GM18873 (cell line): ENCODE results near the gene SMCHD1.
"Not testable (repeated sequence)": the region's sequence is repeated elsewhere in the genome, so short reads cannot be mapped to it uniquely, and the experiment has no call there.

Experiments
- ATAC-seq: cut with Tn5 transposase; IDR thresholded peaks from one replicate; pipeline ENCODE4 v1.9.1; 2021; ENCODE audit warnings: mild to moderate bottlenecking, moderate library complexity, moderate number of reproducible peaks; ENCODE audit not compliant: unreplicated experiment, low FRiP score

The SMCHD1 gene

DNA sequence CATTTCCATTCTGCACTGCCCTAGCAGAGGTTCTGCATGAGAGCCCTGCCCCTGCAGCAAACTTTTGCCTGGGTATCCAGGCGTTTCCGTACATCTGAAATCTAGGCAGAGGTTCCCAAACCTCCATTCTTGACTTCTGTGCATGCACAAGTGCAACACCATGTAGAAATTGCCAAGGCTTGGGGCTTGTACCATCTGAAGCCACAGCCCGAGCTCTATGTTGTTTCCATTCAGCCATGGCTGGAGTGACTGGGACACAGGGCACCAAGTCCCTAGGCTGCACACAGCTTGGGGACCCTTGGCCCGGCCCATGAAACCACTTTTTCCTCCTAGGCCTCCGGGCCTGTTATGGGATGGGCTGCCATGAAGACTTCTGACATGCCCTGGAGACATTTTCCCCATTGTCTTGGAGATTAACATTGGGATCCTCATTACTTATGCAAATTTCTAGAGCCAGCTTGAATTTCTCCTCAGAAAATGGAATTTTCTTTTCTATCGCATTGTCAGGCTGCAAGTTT, 154.2 kb downstream of the SMCHD1 start:
- ATAC-seq, result not testable (repeated sequence)

DNA sequence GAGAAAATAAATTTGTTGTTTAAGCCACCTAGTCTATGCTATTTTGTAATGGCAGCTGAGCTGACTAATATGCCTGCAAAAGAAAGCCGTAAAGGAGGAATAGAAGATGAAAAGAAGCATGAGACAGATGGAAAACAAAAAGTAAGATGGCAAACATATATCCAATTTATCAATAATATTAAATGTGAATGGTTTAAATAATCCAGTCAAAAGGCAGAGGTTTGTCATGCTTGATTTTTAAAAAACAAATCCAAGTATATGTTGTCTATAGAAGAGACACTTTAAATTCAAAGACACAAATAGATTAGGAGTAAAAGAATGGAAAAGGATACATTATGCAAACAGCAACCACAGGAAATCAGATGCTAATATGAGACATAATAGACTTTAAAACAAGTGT, 155.9 kb downstream of the SMCHD1 start:
- no peak for ATAC-seq

DNA sequence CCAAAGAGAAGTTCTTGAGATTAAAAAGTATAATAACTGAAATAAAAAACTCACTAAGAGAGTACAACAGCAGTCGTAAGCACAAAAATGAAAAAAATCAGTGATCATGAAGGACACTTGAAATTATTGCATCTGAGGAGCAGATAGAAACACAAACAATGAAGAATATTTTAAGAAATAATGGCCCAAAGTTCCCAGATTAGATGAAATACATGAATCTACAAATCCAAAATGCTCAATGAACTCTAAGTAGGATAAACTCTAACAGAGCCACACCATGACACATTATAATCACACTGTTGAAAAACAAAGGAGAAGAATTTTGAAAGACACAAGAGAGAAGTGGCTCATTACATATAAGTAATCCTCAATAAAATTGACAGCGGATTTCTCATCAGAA, 159.4 kb downstream of the SMCHD1 start:
- no peak for ATAC-seq

DNA sequence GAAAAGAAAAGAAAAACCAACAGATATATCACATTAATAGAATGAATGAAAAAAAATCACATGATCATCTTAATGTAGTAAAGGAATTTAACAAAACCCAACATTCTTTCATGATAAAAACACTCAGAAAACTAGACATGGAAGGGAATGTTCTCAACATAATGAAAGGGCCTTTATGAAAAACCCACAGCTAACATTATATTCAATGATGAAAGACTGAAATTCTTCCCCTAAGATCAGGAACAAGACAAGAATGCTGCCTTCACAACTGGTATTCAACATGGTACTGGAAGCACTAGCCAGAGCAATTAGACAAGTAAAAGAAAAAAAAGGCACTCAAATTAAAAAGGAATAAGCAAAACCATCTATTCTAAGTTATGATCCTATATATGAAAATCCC, 162.8 kb downstream of the SMCHD1 start:
- ATAC-seq, result no peak

DNA sequence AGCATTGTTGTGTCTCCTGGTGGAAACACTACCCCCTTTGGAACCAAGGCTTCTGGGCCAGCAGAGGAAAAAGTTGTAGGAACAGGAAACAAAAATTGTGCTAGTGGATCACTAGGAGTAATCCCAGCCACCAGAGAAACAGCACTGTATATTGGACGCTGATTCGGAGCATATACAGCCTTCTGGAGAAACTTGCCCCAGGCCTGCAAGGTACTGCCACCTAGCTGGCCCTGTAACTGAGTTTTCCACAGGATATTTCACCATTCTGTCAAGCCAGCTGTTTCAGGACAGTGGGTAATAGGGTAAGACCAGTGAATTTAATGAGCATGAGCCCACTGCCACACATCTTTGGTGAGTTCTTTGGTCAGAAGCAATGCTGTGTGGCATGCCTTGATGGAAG, 166.2 kb downstream of the SMCHD1 start:
- ATAC-seq, result no peak

DNA sequence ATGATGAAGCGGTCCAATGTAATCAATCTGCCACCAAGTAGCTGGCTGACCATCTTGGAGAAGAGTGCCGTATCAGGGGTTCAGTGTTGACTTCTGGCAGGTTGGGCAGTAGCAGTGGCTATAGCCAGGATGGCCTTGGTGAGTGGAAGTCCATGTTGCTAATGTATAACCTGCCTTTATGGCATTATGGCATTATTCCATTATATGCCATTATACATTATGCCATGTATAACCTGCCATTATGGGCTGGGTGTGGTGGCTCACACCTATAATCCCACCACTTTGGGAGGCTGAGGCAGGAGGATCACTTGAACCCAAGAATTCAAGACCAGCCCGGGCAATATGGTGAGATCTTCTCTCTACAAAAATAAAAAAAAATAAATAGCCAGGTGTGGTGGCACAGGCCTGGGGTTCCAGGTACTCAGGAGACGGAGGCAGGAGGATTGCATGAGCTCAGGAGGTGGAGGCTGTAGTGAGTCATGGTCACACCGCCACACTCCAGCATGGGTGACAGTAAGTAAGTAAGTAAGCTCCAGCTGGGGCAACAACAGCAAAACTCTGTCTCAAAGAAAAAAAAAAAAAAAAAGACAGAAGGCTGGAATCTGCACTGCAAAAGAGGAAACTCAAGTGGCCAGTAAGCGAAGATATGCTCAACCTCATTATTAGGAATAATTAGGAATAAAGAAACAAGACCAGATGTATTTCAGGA, 166.8 kb downstream of the SMCHD1 start:
- ATAC-seq, result no peak

DNA sequence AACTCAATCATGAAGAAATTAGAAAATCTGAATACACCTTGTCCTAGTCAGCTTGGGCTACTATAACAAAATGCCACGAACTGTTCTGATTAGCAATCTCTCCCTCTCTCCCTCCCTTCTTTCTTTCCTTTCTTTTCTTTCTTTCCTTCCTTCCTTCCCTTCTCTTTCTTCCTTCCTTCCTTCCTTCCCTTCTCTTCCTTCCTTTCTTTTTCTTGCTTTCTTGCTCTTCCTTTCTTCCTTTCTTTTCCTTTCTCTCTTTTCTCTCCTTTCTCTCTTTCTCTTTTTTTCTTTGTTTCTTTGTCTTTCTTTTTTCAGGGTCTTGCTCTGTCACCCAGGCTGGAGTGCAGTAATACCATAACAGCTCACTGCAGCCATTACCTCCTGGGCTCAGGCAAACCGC, 167.7 kb downstream of the SMCHD1 start:
- no peak for ATAC-seq

DNA sequence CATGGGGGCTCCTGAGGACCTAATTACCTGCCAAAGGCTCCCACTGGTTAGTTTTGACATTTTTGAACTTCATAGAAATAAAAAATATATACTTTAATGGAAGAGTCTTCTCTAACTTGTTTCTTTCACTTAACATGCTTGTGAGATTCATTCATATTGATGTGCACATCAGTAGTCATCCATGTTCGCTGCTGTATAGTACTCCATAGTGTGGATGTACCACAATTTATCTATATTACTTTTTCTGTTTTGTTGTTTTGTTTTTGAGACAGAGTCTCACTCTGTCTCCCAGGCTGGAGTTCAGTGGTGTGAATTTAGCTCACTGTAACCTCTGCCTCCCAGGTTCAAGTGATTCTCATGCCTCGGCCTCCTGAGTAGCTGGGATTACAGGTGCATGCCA, 168.4 kb downstream of the SMCHD1 start:
- ATAC-seq, result no peak

DNA sequence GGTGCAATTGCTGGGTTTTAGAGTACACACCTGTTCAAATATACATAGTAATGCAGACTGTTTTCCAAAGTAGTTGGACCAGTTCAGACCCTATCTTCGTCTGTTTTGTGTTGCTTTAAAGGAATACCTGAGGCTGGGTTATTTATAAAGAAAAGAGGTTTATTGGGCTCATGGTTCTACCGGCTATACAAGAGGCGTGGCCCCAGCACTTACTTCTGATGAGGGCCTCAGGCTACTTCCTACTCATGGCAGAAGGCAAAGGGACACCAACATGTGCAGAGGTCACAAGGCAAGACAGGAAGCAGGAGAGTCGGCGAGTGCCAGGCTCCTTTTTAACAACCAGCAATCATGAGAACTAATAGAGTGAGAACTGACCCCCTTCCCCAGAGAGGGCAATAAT, 169.3 kb downstream of the SMCHD1 start:
- no peak for ATAC-seq

DNA sequence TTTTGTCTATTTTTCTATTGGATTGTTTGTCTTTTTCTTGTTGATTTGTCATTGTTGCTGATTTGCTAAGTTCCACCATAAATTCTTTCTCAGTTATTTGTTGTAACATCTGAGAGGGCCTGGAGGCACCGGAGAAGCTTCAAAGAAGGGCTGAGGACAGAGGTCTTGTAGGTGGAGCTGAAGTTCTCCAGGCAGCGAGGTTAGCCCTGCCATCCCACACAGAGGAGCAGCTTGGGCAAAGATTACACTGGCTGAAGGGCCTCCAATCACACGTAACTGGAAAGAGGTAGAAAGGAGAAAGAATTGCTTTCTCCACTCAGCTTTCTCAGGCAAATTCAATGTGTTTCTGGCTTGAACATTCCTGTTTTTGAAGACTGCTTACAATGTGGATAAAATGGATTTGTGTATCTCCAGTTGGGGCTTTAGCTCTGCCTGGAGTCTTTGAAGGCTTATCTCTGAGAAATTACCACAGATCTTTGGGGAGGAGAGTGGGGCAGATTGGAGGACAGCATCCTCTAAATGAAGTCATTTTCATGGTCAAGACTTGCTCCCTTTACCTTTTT, 170.2 kb downstream of the SMCHD1 start:
- ATAC-seq, result no peak

DNA sequence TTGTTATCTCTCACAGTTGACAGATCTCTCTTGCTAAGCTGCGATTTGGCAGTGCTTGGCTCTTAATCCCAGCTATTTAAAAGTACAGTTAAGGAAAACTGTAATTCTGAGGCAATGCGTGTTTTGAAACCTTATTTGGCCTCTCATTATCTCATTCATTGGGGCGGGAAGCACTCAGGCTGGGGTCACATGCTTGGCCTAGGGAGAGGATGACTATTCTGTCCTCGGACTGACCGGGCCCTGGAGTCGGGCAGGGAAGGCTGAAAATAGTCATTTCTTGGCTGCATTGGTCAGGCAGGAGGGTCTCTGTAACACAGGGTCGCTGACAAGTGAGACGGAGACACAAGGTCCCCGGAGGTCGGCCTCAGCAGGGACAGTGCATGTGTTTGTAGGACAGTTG, 171.1 kb downstream of the SMCHD1 start:
- ATAC-seq, result no peak

DNA sequence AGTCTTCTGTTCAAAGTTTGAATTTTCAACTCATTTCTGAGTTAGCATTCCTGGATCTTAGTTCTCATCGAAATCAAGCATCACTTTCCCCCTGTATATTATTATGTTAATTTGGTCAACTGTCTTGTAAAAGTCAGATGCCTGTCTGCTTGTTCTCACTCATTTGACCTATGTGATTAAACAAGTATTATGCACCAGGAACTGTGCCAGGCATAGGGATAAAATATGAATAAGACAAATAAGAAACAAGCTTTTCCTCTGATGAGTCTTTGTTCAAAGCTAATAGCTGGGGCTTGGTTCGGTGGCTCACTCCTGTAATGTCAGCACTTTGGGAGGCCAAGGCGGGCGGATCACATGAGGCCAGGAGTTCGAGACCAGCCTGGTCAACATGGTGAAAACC, 171.5 kb downstream of the SMCHD1 start:
- ATAC-seq, result no peak

DNA sequence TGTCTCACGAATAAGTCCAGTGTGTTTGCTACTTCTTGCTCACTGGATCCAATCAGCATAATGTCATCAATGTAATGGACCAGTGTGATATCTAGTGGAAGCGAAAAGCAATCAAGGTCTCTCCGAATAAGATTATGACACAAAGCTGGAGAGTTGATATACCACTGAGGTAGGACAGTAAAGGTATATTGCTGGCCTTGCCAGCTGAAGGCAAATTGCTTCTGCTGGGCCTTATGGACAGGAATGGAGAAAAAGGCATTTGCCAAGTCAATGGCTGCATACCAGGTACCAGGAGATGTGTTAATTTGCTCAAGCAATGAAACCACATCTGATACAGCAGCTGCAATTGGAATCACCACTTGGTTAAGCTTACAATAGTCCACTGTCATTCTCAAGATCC, 180.6 kb downstream of the SMCHD1 start:
- ATAC-seq, result not testable (repeated sequence)

DNA sequence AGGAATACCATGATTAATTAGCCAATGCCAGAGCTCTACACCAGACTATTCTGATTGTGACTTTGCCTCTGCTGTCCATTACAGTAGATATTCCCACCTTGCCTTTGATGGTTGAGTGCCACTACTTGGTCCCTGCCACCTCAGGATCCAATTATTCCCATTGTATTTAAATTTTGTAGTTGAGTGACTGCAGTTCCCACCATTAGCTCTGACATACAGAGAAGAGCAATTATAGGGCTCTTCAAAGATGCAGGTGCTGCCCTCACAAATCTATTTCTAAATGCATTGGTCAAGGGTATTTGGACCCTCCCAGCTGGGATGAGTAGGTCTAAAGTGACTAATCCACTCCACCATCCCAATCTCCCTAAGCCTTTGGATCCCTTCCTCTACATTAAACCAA, 181.8 kb downstream of the SMCHD1 start:
- not testable (repeated sequence) for ATAC-seq

DNA sequence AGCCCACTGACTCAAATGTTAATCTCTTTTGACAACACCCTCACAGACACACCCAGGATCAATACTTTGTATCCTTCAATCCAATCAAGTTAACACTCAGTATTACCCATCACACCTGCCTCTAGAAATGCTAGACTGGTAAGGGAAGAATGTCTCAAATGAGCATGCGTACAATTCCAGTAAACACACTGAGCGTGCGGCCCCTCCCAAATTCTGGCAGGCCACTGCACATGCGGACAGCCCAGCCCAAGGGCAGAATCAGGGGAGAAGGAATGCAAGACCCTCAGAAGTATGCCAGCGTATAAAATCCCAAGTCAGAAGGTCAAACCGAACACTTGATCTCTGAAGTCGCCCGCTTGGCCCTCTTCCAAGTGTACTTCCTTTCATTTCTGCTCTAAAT, 183.7 kb downstream of the SMCHD1 start:
- no peak for ATAC-seq

DNA sequence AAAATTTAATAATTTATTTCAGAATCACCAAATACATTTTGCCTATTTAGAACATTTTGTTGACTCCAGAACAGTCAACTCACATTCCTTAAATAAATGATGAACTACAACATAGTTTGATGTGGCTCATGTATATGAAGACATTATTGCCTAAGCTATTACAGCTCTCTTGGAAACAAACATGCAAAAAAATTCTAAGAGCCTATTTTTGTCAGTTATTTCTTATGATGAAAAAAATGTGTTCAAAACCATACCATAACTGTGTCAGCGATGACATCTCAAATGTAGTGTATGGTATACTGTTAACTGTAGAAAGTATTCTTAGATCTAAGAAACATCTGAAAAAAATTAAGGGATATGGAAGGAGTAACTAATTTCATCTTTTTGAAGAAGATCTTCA, 185.0 kb downstream of the SMCHD1 start:
- ATAC-seq, result no peak

DNA sequence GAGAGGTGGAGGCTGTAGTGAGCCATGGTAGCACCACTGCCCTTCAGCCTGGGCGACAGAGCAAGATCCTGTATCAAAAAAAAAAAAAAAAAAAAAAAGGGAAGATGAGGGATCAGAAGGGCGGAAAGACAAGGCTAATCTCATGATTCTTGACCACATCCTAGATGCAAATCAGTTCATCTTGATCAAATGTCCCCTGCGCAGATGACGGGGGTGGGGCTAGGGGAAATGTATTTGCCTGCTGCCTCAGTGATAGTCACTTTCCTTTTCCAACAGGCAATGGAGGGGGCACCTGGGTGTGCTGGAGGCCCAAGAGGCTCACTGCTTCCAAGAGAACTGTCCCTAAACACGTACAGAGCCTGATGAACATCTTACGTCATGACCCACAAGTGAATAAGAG, 187.6 kb downstream of the SMCHD1 start:
- no peak for ATAC-seq

DNA sequence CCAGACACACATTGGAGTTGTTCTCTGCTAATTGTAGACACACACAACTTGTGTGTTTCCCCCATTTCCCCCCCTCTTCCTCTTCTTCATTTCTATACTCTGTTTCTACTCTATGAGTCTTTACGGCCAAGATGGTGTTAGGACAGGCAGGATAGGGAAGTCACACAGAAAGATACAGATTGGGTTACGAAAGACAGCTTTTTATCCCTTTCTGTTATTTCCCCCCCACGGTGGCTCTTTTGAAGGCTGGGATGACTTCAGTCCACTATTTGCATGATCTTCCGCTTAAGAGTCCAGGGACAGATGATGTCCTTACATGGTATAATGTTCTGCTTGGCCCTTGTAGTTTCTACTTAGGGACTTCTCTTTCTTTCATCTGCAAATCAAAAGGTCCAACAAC, 189.6 kb downstream of the SMCHD1 start:
- ATAC-seq, result no peak

DNA sequence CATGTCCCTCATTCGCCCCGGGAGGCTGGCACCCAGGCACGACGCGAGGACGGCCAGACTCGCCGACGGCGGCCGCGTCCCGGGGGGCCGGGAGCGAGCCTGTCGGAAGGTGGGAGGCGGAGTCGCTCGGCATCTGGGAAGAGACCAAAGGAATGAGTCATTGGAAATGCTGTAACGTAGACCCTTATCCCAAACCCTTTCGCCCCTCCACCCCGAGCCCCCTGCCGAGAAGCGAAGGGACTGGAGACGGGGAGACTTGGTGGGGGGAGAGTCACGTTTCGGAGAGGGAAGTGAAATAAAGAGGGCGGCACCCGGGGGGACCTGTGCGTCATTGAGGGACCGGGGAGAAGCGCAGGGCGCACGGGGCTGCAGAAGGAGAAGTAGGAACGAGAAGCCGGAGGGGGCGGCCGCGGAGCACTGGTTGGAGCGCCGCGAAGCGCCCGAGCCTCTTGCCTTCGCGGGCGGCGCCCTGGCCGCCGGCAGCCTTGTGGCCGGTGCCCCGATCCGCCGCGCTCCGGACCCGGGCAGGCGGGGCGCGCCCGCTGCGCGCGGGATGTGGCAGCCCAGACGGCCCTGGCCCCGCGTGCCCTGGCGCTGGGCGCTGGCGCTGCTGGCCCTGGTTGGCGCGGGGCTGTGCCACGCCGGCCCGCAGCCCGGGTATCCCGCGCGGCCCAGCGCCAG, 191.2 kb downstream of the SMCHD1 start, which contains the start of gene EMILIN2:
EMILIN2 (plus strand) TSS at position 371 of the 681 bp plus-strand sequence; CDS start at position 554, 183 bp downstream.
- no peak for ATAC-seq

DNA sequence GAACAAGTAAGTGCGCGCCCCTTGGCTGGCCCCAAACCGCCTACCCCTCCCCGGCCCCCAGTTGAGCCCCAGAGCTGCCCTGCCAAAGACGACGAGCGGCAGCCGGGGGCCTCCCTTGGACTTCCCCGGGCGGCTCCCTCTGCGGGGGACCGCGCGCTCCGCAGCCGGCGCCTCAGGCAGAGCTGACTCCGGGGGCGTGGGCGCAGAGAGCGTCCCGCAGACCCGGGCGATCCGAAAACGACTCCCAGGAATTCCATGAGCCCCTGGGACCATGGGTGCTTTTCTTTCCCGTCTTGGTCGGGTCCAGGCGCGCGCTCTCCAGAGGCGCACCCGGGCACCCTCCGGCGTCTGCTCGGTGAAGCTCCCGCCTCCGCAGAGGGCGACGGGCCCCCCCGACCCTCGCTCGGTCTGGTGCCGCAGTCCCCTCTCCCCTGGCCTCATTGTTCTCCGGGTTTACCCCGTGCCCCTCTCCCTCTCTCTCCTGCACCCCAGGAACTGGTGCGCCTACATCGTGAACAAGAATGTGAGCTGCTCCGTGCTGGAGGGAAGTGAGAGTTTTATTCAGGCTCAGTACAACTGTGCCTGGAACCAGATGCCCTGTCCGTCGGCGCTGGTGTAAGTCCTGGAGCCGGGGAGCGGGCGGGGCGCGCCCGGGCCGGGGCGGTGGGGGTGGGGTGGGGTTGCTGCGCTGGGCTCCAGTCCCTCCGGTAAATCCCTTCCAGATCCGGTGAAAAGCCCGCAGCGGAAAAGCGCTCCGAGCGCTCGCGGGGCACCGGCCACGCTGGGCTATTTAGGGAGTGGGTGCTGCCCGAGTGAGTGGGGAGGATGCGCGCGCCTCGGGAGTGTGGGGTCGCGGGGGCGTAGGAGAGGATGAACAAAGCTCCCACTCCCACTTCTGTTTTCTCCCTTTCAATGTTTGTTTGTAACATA, 192.1 kb downstream of the SMCHD1 start:
- ATAC-seq, result no peak
